ENCODE results near the gene EGFLAM. TPM values are rescaled to one million over a fixed set of nuclear protein-coding genes. Genes with fewer than 3 reads are reported as not detected.

The EGFLAM gene
- total and polyA plus RNA-seq, 5 donors, result 2.4 to 4.5 (median 3.4) TPM

DNA sequence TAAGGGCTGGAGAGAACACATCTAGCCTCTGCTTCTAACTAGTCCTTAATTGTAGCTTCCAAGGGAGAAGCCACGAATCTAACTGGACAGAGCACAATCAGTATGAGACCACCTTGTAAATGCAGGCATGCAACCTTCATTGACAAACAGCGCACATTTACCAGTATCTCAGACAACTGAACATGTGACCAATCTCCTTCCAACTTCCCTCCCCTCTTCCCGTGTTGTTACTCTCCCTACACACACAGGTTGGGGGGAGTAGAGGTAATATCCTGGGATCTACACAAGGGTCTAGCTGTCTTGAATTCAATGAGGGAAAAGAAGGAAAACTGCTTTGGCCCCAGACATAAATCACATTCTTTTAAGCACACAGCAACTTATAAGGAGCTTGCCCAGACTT lies 220.5 kb downstream of the EGFLAM start:
- 75% methylated on average over 3 of the region's 3 CpGs for WGBS
- ATAC-seq, result peak in 1 of 2 donors; percentile 11
- H3K9me3 ChIP-seq (ENCODE audit: control insufficient read depth, low read length), result no peaks in the 10 kb centered on the region
- no peak overlapping the region for H3K4me3 ChIP-seq (ENCODE audit: low read length)
- no peaks in the 10 kb centered on the region for H3K27me3 ChIP-seq (ENCODE audit: control insufficient read depth, insufficient read depth)
- intact Hi-C loops (cut with DNase I), result no loop called here
- no peaks in the 10 kb centered on the region for H3K4me1 ChIP-seq (ENCODE audit: control insufficient read depth, insufficient read depth, low read length)
- no peak for DNase-seq
- H3K27ac ChIP-seq (ENCODE audit: low read length), result no peak overlapping the region

DNA sequence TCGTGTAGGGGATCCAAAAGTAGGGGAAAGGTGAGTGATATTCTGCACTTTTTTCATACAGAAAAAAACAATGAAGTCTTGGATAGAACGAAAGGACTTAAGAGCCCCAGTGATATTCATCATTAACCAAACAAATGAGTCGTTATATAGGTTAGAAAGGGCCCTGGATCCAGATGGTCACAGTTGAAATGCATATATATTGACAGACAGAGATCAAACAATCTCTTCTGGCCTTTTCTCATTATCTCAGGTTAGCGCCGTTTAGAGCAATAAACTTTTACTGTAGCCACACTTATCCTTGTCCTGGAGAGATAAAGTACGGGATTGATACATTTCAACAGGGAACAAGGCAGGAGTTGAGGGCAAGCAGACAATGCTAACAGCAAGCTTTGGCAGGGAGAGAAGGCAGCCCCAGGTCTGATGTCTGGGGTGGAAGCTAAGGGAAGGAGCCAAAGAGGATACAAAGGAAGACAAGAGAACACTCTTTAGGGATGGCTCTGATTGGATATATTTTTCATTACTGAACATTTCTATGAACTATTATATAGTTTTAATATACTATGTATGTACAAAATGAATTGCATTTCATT lies 221.1 kb downstream of the EGFLAM start:
- no peaks in the 10 kb centered on the region for H3K27me3 ChIP-seq (ENCODE audit: control insufficient read depth, insufficient read depth)
- no peak for DNase-seq

DNA sequence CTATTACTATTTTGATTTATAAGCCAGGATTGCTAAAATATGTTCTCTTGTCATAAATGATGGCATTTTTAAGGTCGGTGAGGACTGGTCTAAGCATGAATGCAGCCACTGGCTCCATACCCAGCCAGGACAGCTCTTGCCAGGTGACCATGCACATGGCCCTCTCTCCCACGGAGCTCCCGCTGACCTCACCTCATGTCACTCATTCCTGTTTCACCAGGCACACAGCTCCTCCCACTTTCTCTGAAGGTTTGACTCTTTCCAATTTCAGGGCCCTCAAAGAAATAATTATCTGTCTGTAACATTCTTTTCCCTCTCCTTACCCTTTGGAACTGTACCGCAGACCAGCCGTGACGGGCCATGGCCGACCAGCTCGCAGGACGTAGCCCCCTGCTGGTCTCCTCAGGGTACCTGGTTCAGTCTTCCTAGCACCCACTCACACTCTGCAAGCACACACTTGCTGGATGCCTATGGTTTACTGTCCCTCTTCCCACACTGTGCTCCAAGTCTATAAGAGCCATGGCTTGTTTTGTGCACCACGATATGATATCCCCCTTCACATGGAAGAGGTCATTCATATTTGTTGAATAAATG lies 225.5 kb downstream of the EGFLAM start:
- intact Hi-C loops (cut with DNase I), result no loop called here
- Histone ChIP-seq H3K4me3 (ENCODE audit: low read length) (no peak overlapping the region), H3K27me3 (ENCODE audit: control insufficient read depth, insufficient read depth) (no peaks in the 10 kb centered on the region), H3K27ac (ENCODE audit: low read length) (no peak overlapping the region), H3K4me1 (ENCODE audit: control insufficient read depth, insufficient read depth, low read length) (no peaks in the 10 kb centered on the region), H3K9me3 (ENCODE audit: control insufficient read depth, low read length) (no peaks in the 10 kb centered on the region)
- 92% methylated on average over 10 of the region's 10 CpGs for WGBS
- DNase-seq, result no peak
- ATAC-seq, result peak; percentile 37 to 41

More for the DNA sequence above, 221.1 kb downstream of the EGFLAM start:
- no peaks in the 10 kb centered on the region for H3K4me1 ChIP-seq (ENCODE audit: control insufficient read depth, insufficient read depth, low read length)
- WGBS, result 48% methylated on average over 6 of the region's 6 CpGs
- no peak overlapping the region for H3K27ac ChIP-seq (ENCODE audit: low read length)
- H3K4me3 ChIP-seq (ENCODE audit: low read length), result no peak overlapping the region
- ATAC-seq, result no peak
- H3K9me3 ChIP-seq (ENCODE audit: control insufficient read depth, low read length), result no peaks in the 10 kb centered on the region
- intact Hi-C loops (cut with DNase I), result no loop called here

DNA sequence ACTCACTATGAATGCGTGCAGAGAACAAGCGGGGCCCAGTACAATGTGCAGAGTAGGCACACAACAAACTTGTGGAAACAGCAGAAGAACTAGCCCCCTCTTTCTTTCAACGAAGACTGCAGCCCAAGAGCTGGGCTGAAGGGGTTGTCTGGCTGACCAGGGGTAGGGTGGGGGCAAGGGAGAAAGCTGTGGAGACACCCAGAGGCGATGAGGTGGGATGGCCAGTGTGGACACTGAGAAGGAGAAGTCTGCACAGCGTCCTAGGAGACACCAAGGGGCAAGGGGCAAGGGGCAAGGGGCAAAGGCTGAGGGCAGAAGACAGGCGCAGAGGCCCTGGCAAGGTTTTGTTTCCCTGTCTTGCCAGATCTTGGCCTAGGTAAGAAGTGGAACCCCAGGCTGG lies 235.8 kb downstream of the EGFLAM start:
- no peaks in the 10 kb centered on the region for H3K4me1 ChIP-seq (ENCODE audit: control insufficient read depth, insufficient read depth, low read length)
- DNase-seq (no peak), ATAC-seq (peak in 1 of 2 donors; percentile 31)
- H3K4me3 ChIP-seq (ENCODE audit: low read length), result no peak overlapping the region
- WGBS, result 90% methylated on average over 6 of the region's 6 CpGs
- intact Hi-C loops (cut with DNase I), result no loop called here
- peaks cover 3% of the 10 kb centered on the region for H3K9me3 ChIP-seq (ENCODE audit: control insufficient read depth, low read length)
- H3K27me3 ChIP-seq (ENCODE audit: control insufficient read depth, insufficient read depth), result no peaks in the 10 kb centered on the region
- H3K27ac ChIP-seq (ENCODE audit: low read length), result no peak overlapping the region

DNA sequence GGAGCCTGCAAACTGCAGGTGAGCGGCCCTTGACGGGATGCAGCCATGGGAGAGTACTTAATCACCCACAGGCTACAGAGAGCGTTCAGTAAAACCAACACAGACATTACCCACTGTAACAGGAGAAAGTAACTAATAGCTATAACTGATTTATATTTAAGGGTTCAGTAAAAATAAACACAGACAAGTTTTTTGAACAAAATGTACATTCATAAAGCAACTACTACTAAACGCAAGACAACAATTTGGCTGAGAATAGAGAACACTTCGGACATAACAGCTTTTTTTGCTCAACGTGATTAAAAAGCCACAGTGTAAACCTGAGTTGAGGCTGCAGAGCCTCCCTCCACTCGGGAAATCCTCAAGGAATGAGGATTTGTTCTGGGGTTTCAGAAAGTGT lies 236.4 kb downstream of the EGFLAM start:
- WGBS, result 88% methylated on average over 7 of the region's 7 CpGs
- Histone ChIP-seq H3K4me1 (ENCODE audit: control insufficient read depth, insufficient read depth, low read length) (no peaks in the 10 kb centered on the region), H3K27ac (ENCODE audit: low read length) (no peak overlapping the region), H3K9me3 (ENCODE audit: control insufficient read depth, low read length) (peaks cover 3% of the 10 kb centered on the region), H3K4me3 (ENCODE audit: low read length) (no peak overlapping the region), H3K27me3 (ENCODE audit: control insufficient read depth, insufficient read depth) (no peaks in the 10 kb centered on the region)
- ATAC-seq (no peak), DNase-seq (no peak)
- intact Hi-C loops (cut with DNase I), result no loop called here

DNA sequence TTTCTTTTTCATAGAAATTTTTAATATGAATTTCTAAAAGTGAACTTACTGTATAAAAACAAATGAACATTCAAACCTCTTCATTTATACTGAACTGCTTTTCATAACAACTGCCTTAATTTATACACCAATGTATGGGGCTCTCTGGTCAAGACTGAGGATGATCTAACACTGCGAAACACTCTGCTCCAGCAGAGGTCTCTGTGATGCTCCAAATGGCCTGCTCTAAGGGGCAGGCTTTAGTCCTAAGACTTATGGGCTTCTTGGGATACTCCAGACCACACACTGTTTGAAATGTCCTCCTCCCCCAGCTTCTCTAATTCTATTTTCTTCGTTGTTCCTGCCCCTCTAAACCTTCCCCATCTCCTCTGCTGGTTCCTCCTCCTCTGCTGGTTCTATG lies 239.6 kb downstream of the EGFLAM start:
- Histone ChIP-seq H3K4me3 (ENCODE audit: low read length) (no peak overlapping the region), H3K4me1 (ENCODE audit: control insufficient read depth, insufficient read depth, low read length) (no peaks in the 10 kb centered on the region), H3K27ac (ENCODE audit: low read length) (no peak overlapping the region), H3K27me3 (ENCODE audit: control insufficient read depth, insufficient read depth) (no peaks in the 10 kb centered on the region), H3K9me3 (ENCODE audit: control insufficient read depth, low read length) (no peaks in the 10 kb centered on the region)
- intact Hi-C loops (cut with DNase I), result no loop called here
- DNase-seq, result no peak
- ATAC-seq, result peak; percentile 52 to 62
- 70% methylated on average over 2 of the region's 2 CpGs for WGBS

DNA sequence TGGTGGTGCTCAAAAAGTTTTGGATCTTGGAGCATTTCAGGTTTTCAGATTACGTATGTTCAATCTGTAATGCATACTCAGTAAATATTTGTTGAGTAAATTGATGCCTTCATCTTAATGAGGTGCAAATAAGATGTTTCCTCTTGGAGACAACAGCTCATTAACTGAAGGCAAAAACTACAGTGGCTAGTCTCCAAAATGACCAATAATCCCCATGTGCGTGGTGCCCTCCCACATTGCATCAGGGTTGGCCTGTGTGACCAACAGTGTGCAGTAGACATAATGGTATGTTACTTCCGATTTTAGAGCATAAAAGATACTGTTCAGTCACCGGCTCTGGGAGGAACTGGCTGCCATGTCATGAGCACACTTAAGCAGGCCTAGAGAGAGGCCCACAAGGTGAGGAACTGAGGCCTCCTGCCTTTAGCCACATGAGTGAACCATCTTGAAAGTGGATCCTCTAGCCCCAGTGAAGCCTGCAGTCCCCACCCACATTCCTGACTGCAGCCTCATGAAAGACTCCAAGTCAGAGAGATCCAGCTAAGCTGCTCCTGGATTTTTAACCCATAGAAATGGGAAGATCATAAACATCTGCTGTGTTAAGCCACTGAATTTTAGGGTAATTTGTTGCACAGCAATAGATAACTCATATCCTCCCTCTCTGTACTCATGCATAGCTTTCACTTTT lies 242.4 kb downstream of the EGFLAM start:
- H3K4me3 ChIP-seq (ENCODE audit: low read length), result no peak overlapping the region
- H3K27ac ChIP-seq (ENCODE audit: low read length), result no peak overlapping the region
- ATAC-seq, result no peak
- no peaks in the 10 kb centered on the region for H3K9me3 ChIP-seq (ENCODE audit: control insufficient read depth, low read length)
- no peaks in the 10 kb centered on the region for H3K27me3 ChIP-seq (ENCODE audit: control insufficient read depth, insufficient read depth)
- no peaks in the 10 kb centered on the region for H3K4me1 ChIP-seq (ENCODE audit: control insufficient read depth, insufficient read depth, low read length)
- DNase-seq, result no peak
- intact Hi-C loops (cut with DNase I), result no loop called here
- 84% methylated on average over 4 of the region's 4 CpGs for WGBS

DNA sequence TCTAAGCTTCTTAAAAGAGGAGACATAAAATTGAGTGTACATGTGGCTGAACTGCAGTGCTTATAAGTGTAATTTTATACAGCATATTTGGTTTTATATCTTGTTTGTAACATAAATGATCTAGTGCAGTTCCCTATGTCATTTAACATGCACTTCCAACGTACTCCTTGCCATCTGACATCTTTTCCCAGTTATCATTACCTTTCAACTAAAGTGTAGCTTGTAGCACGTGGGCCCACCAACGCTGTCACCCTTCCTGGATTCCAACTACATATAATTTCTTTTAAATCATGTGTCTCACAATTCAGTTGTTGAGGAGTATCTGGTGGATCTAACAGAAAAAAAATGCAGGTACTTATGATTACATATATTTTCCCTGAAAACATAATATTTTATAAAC lies 247.9 kb downstream of the EGFLAM start:
- Histone ChIP-seq H3K4me3 (ENCODE audit: low read length) (no peak overlapping the region), H3K27ac (ENCODE audit: low read length) (no peak overlapping the region), H3K4me1 (ENCODE audit: control insufficient read depth, insufficient read depth, low read length) (no peaks in the 10 kb centered on the region), H3K27me3 (ENCODE audit: control insufficient read depth, insufficient read depth) (no peaks in the 10 kb centered on the region), H3K9me3 (ENCODE audit: control insufficient read depth, low read length) (no peaks in the 10 kb centered on the region)
- intact Hi-C loops (cut with DNase I), result no loop called here
- 89% methylated on average over 3 of the region's 3 CpGs for WGBS
- DNase-seq (no peak), ATAC-seq (no peak)

DNA sequence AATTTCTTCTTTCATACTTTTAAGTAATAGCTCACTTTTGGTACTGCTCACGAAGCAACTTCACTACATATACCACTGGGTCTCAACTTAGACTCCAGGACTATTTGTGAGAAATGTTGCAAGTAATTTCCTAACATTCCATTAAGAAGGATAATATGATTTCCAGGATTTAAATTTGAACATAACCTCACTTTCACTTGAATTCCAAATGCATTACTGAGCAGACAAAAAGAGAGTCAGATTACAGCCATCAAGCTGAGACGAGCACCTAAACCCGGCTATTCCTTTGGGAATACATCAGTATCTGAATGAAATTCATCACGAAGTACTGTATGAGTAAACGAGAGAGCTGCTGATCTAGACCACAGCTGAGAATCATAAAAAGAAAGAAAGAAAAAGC lies 250.8 kb downstream of the EGFLAM start:
- Histone ChIP-seq H3K9me3 (ENCODE audit: control insufficient read depth, low read length) (no peaks in the 10 kb centered on the region), H3K27me3 (ENCODE audit: control insufficient read depth, insufficient read depth) (no peaks in the 10 kb centered on the region), H3K4me3 (ENCODE audit: low read length) (no peak overlapping the region), H3K27ac (ENCODE audit: low read length) (peak overlapping the region; percentile 19), H3K4me1 (ENCODE audit: control insufficient read depth, insufficient read depth, low read length) (no peaks in the 10 kb centered on the region)
- DNase-seq (no peak), ATAC-seq (no peak)
- WGBS, result 63% methylated on average over 5 of the region's 5 CpGs
- intact Hi-C loops (cut with DNase I), result no loop called here

Data from right cardiac atrium (tissue), 5 donors.